Measurements from ENCODE around the gene CMTM2.

The CMTM2 gene

GRCh38 chr16:66572356-66572755 lies 6.9 kb upstream of the CMTM2 start:
- Histone ChIP-seq H2AFZ (ENCODE audit: low read depth, low read length, severe bottlenecking) (no peak overlapping the region), H3K79me2 (ENCODE audit: insufficient read depth, low read length) (no peaks in the 10 kb centered on the region), H3K4me3 (ENCODE audit: insufficient read depth, low read length, poor library complexity, severe bottlenecking) (no peak overlapping the region), H3K9me3 (ENCODE audit: insufficient read depth, low read length) (no peaks in the 10 kb centered on the region), H3K27ac (ENCODE audit: low read depth, low read length) (no peak overlapping the region), H3K9me2 (replicated peaks; ENCODE audit: insufficient read depth, low read length) (no peaks in the 10 kb centered on the region), H3K36me3 (ENCODE audit: low read length) (peaks cover 8% of the 10 kb centered on the region; the same call in 1 of the 2 replicates), H3K27me3 (ENCODE audit: low read length) (no peaks in the 10 kb centered on the region), H3K4me2 (ENCODE audit: low read depth, low read length, poor library complexity, severe bottlenecking) (no peak overlapping the region), H3F3A (ENCODE audit: insufficient read depth) (peaks cover 10% of the 10 kb centered on the region; the same call in 1 of the 2 replicates), H3K9ac (ENCODE audit: low read length) (no peak overlapping the region), H4K20me1 (ENCODE audit: low read depth, low read length) (no peaks in the 10 kb centered on the region)
- TF ChIP-seq, protein P1, sequence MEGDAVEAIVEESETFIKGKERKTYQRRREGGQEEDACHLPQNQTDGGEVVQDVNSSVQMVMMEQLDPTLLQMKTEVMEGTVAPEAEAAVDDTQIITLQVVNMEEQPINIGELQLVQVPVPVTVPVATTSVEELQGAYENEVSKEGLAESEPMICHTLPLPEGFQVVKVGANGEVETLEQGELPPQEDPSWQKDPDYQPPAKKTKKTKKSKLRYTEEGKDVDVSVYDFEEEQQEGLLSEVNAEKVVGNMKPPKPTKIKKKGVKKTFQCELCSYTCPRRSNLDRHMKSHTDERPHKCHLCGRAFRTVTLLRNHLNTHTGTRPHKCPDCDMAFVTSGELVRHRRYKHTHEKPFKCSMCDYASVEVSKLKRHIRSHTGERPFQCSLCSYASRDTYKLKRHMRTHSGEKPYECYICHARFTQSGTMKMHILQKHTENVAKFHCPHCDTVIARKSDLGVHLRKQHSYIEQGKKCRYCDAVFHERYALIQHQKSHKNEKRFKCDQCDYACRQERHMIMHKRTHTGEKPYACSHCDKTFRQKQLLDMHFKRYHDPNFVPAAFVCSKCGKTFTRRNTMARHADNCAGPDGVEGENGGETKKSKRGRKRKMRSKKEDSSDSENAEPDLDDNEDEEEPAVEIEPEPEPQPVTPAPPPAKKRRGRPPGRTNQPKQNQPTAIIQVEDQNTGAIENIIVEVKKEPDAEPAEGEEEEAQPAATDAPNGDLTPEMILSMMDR (IDR thresholded peaks at IDR 0.05; ENCODE audit: insufficient read depth, low read length, poor library complexity, severe bottlenecking), result no peak
- no peak for TF ChIP-seq EZH2phosphoT487 (conservative IDR thresholded peaks at IDR 0.05; ENCODE audit: low read length)

- Histone ChIP-seq H3F3A (ENCODE audit: insufficient read depth) (peaks cover 7% of the 10 kb centered on the region; the same call in 1 of the 2 replicates), H4K20me1 (ENCODE audit: low read depth, low read length) (no peaks in the 10 kb centered on the region), H2AFZ (ENCODE audit: low read depth, low read length, severe bottlenecking) (no peak overlapping the region), H3K27me3 (ENCODE audit: low read length) (no peaks in the 10 kb centered on the region), H3K27ac (ENCODE audit: low read depth, low read length) (no peak overlapping the region), H3K9ac (ENCODE audit: low read length) (no peak overlapping the region), H3K79me2 (ENCODE audit: insufficient read depth, low read length) (no peaks in the 10 kb centered on the region), H3K9me3 (ENCODE audit: insufficient read depth, low read length) (no peaks in the 10 kb centered on the region), H3K36me3 (ENCODE audit: low read length) (peaks cover 1% of the 10 kb centered on the region; the same call in 1 of the 2 replicates), H3K4me3 (ENCODE audit: insufficient read depth, low read length, poor library complexity, severe bottlenecking) (no peak overlapping the region), H3K9me2 (replicated peaks; ENCODE audit: insufficient read depth, low read length) (no peaks in the 10 kb centered on the region), H3K4me2 (ENCODE audit: low read depth, low read length, poor library complexity, severe bottlenecking) (no peak overlapping the region)
- no peak for TF ChIP-seq EZH2phosphoT487 (conservative IDR thresholded peaks at IDR 0.05; ENCODE audit: low read length)
- TF ChIP-seq, protein P1 (IDR thresholded peaks at IDR 0.05; ENCODE audit: insufficient read depth, low read length, poor library complexity, severe bottlenecking), result no peak
These were observed 5.2 kb upstream of the CMTM2 start for GRCh38 chr16:66574081-66574480.

DNA sequence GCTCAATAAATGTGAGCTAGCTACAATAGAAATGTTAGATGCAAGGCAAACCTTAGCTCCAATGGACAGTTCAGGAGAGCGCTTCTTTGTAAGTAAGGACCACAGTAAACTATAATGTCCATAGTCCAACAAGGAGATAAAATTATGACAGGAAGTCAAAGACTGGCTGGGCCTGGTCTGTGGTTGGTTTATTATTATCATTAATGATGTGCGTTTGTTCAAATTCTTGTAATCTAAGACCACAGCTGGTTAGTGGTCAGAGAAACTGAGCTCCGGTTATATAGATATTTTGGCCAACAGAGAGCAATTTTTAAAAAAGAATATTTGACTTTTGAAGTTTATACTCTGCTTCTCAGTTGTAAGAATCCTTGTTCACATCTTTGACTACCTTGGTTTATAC lies 4.7 kb upstream of the CMTM2 start:
- H3K9me2 ChIP-seq (replicated peaks; ENCODE audit: insufficient read depth, low read length), result no peaks in the 10 kb centered on the region
- no peak for TF ChIP-seq EZH2phosphoT487 (conservative IDR thresholded peaks at IDR 0.05; ENCODE audit: low read length)
- TF ChIP-seq, protein P1 (IDR thresholded peaks at IDR 0.05; ENCODE audit: insufficient read depth, low read length, poor library complexity, severe bottlenecking), result no peak
- no peaks in the 10 kb centered on the region for H3K79me2 ChIP-seq (ENCODE audit: insufficient read depth, low read length)
- H3K4me2 ChIP-seq (ENCODE audit: low read depth, low read length, poor library complexity, severe bottlenecking), result no peak overlapping the region
- no peaks in the 10 kb centered on the region for H3K27me3 ChIP-seq (ENCODE audit: low read length)
- H3K36me3 ChIP-seq (ENCODE audit: low read length), result no peaks in the 10 kb centered on the region
- H3K9me3 ChIP-seq (ENCODE audit: insufficient read depth, low read length), result no peaks in the 10 kb centered on the region
- H3K9ac ChIP-seq (ENCODE audit: low read length), result no peak overlapping the region
- H4K20me1 ChIP-seq (ENCODE audit: low read depth, low read length), result no peaks in the 10 kb centered on the region
- peaks cover 2% of the 10 kb centered on the region; the same call in 1 of the 2 replicates for H3F3A ChIP-seq (ENCODE audit: insufficient read depth)
- H2AFZ ChIP-seq (ENCODE audit: low read depth, low read length, severe bottlenecking), result no peak overlapping the region
- no peak overlapping the region for H3K4me3 ChIP-seq (ENCODE audit: insufficient read depth, low read length, poor library complexity, severe bottlenecking)
- H3K27ac ChIP-seq (ENCODE audit: low read depth, low read length), result no peak overlapping the region
